ENCODE measurements around the gene GHR.
"Not testable (repeated sequence)": the region's sequence is repeated elsewhere in the genome, so short reads cannot be mapped to it uniquely, and the experiment has no call there.

GRCh38 chr5:42659869-42660268 is 236.6 kb downstream of the GHR start:
- TF ChIP-seq CTCF (IDR thresholded peaks at IDR 0.05; ENCODE audit: poor library complexity, severe bottlenecking); POLR2AphosphoS5 (IDR thresholded peaks at IDR 0.05); SMC3 (conservative IDR thresholded peaks at IDR 0.05; ENCODE audit: poor library complexity); TAF1 (IDR thresholded peaks at IDR 0.05; ENCODE audit: low read depth); MXI1 (conservative IDR thresholded peaks at IDR 0.05; ENCODE audit: poor library complexity, severe bottlenecking); EZH2 (IDR thresholded peaks at IDR 0.05; ENCODE audit: borderline replicate concordance, insufficient read depth, low read length, poor library complexity, severe bottlenecking); EP300 (conservative IDR thresholded peaks at IDR 0.05; ENCODE audit: poor library complexity, severe bottlenecking): not testable (repeated sequence)

All from neural cell (in vitro differentiated cells).